HepG2 (cell line): ENCODE results near the gene ICAM5. TPM values are rescaled to one million over a fixed set of nuclear protein-coding genes. Genes with fewer than 3 reads are reported as not detected.

Source experiments
- CHCHD3 ChIP-seq: sonication (generic); formaldehyde crosslinking; IDR thresholded peaks from 2 replicates; pipeline ENCODE4 v1.8.0; 2022; ENCODE audit warnings: mild to moderate bottlenecking, missing genetic modification reagents, moderate library complexity
- FOXP1 ChIP-seq, 2 experiments: fragments of 450-650 bp in 1 of 2; IDR thresholded peaks; 2 replicates each; pipeline ENCODE4 v1.6.1; 2017 to 2018; ENCODE audit warnings: antibody characterized with exemption in 1 of 2
- KDM1A ChIP-seq: IDR thresholded peaks from 2 replicates; pipeline ENCODE4 v1.6.1; 2016; ENCODE audit warnings: missing compliant biosample characterization
- KLF13 ChIP-seq: sonication (generic); formaldehyde crosslinking; IDR thresholded peaks from 2 replicates; pipeline ENCODE4 v1.4.0; 2020; ENCODE audit warnings: mild to moderate bottlenecking, missing genetic modification reagents
- RBFOX2 ChIP-seq: fragments of 200-400 bp; formaldehyde crosslinking; IDR thresholded peaks from 2 replicates; pipeline ENCODE4 v1.6.1; 2017; ENCODE audit warnings: low read depth, mild to moderate bottlenecking, low read length
- RBM22 ChIP-seq: fragments of 200-400 bp; formaldehyde crosslinking; optimal IDR thresholded peaks from 2 replicates; pipeline ENCODE3; 2017; ENCODE audit warnings: mild to moderate bottlenecking, low read length, moderate library complexity
- ZFP36L1 ChIP-seq: sonication (generic); formaldehyde crosslinking; IDR thresholded peaks from 2 replicates; pipeline ENCODE4 v1.8.0; 2022; ENCODE audit warnings: mild to moderate bottlenecking, missing genetic modification reagents, moderate library complexity
- ZNF335 ChIP-seq: sonication (generic); formaldehyde crosslinking; IDR thresholded peaks from 2 replicates; pipeline ENCODE4 v1.4.0; 2020; ENCODE audit warnings: missing genetic modification reagents
- ZNF546 ChIP-seq: sonication (generic); formaldehyde crosslinking; conservative IDR thresholded peaks from 2 replicates; pipeline ENCODE4 v1.8.1; 2023; ENCODE audit warnings: mild to moderate bottlenecking, missing genetic modification reagents
- ZNF598 ChIP-seq: sonication (generic); formaldehyde crosslinking; IDR thresholded peaks from 2 replicates; pipeline ENCODE4 v1.5.1; 2020; ENCODE audit warnings: mild to moderate bottlenecking, missing genetic modification reagents, borderline replicate concordance
- ZNF883 ChIP-seq: sonication (generic); formaldehyde crosslinking; IDR thresholded peaks from 2 replicates; pipeline ENCODE4 v1.5.1; 2020; ENCODE audit warnings: mild to moderate bottlenecking, missing genetic modification reagents; ENCODE audit errors: not compliant biosample characterization
- polyA plus RNA-seq, 8 experiments: library from polyadenylated mRNA; depleted of rRNA in 3 of 8; stranded (reverse) in 7 of 8; unstranded in 1 of 8; fragments of >200 nt; fragmentation: Illumina TruSeq in 4 of 8; extraction: Trizol in 4 of 8; gene quantifications; 2 replicates each; pipeline versions ENCODE4 v1.2.1 to v1.2.3, GENCODE V29; 2011 to 2016; ENCODE audit warnings: low read depth in 4 of 8, missing spikeins in 1 of 8, mixed read lengths in 1 of 8; ENCODE audit not compliant: insufficient read depth in 1 of 8
- total RNA-seq, 5 experiments: library from RNA; depleted of rRNA; stranded (reverse); fragments of >200 nt; fragmentation: Illumina TruSeq; extraction: Trizol; gene quantifications; 2 replicates each; pipeline ENCODE4 v1.2.3, GENCODE V29; 2016; ENCODE audit warnings: low read depth in 1 of 5
- TF ChIP-seq, protein P1 (sequence below): sonication (generic); formaldehyde crosslinking; IDR thresholded peaks from 2 replicates; pipeline ENCODE4 v1.8.1; 2023; ENCODE audit warnings: mild to moderate bottlenecking, moderate library complexity, missing genetic modification reagents
- TF ChIP-seq, protein P2 (sequence below): fragments of 450-650 bp; IDR thresholded peaks from 2 replicates; pipeline ENCODE4 v1.6.1; 2017; ENCODE audit warnings: mild to moderate bottlenecking
- TF ChIP-seq, protein P3 (sequence below): sonication (generic); formaldehyde crosslinking; IDR thresholded peaks from 2 replicates; pipeline ENCODE4 v1.9.0; 2021; ENCODE audit warnings: missing genetic modification reagents, borderline replicate concordance
- TF ChIP-seq, protein P4 (sequence below): sonication (generic); formaldehyde crosslinking; IDR thresholded peaks from 2 replicates; pipeline ENCODE4 v1.4.0; 2020; ENCODE audit warnings: missing genetic modification reagents, borderline replicate concordance
- TF ChIP-seq, protein P5 (sequence below): sonication (generic); formaldehyde crosslinking; IDR thresholded peaks from 2 replicates; pipeline ENCODE4 v1.5.0; 2020; ENCODE audit warnings: mild to moderate bottlenecking, missing genetic modification reagents

The ICAM5 gene
- total and polyA plus RNA-seq, 2 of the 13 experiments (the other 11 are each of a cell fraction or from before 2014, with no cell fraction given), result 0.46 to 1.6 TPM

DNA sequence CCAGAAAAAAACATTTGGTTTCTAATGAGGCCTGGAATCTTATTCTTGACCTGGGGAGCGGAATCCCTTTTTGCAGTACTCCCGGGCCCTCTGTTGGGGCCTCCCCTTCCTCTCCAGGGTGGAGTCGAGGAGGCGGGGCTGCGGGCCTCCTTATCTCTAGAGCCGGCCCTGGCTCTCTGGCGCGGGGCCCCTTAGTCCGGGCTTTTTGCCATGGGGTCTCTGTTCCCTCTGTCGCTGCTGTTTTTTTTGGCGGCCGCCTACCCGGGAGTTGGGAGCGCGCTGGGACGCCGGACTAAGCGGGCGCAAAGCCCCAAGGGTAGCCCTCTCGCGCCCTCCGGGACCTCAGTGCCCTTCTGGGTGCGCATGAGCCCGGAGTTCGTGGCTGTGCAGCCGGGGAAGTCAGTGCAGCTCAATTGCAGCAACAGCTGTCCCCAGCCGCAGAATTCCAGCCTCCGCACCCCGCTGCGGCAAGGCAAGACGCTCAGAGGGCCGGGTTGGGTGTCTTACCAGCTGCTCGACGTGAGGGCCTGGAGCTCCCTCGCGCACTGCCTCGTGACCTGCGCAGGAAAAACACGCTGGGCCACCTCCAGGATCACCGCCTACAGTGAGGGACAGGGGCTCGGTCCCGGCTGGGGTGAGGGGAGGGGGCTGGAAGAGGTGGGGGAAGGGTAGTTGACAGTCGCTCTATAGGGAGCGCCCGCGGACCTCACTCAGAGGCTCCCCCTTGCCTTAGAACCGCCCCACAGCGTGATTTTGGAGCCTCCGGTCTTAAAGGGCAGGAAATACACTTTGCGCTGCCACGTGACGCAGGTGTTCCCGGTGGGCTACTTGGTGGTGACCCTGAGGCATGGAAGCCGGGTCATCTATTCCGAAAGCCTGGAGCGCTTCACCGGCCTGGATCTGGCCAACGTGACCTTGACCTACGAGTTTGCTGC, 2.7 kb upstream of the ICAM5 start, which contains the start of gene ICAM4 (continued):
- no peak; the same call in 1 of the 2 replicates for TF ChIP-seq ZNF335 (CRISPR knock-in tag)
- no peak for TF ChIP-seq FOXP1 (IDR thresholded peaks at IDR 0.05)
- no peak for TF ChIP-seq FOXP1 (CRISPR knock-in tag; IDR thresholded peaks at IDR 0.05)
- TF ChIP-seq, protein P1, sequence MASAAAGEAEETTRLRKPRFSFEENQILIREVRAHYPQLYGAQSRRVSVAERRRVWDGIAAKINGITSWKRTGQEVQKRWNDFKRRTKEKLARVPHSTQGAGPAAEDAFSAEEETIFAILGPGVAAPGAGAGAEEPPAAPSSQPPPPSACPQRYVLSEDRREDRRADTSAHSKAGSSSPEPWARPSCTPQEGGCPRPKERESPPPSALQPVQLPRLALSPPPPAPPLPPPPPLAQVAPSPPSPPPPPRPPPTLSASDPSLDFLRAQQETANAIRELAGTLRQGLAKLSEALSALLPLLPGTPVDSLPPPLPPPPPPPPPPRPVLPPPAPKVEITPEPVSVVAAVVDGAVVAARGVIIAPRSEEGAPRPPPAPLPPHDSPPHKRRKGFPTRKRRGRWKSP (CRISPR knock-in tag), result peak; percentile 45; the same call in 1 of the 2 replicates
- TF ChIP-seq ZFP36L1 (CRISPR knock-in tag), result peak; percentile 21; the same call in 1 of the 2 replicates
- TF ChIP-seq, protein P2, sequence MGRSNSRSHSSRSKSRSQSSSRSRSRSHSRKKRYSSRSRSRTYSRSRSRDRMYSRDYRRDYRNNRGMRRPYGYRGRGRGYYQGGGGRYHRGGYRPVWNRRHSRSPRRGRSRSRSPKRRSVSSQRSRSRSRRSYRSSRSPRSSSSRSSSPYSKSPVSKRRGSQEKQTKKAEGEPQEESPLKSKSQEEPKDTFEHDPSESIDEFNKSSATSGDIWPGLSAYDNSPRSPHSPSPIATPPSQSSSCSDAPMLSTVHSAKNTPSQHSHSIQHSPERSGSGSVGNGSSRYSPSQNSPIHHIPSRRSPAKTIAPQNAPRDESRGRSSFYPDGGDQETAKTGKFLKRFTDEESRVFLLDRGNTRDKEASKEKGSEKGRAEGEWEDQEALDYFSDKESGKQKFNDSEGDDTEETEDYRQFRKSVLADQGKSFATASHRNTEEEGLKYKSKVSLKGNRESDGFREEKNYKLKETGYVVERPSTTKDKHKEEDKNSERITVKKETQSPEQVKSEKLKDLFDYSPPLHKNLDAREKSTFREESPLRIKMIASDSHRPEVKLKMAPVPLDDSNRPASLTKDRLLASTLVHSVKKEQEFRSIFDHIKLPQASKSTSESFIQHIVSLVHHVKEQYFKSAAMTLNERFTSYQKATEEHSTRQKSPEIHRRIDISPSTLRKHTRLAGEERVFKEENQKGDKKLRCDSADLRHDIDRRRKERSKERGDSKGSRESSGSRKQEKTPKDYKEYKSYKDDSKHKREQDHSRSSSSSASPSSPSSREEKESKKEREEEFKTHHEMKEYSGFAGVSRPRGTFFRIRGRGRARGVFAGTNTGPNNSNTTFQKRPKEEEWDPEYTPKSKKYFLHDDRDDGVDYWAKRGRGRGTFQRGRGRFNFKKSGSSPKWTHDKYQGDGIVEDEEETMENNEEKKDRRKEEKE, result no peak
- no peak for TF ChIP-seq ZNF546 (CRISPR knock-in tag)
- no peak for TF ChIP-seq CHCHD3
- no peak for TF ChIP-seq ZNF883 (CRISPR knock-in tag)
- TF ChIP-seq RBFOX2, result peak; percentile 73
- TF ChIP-seq KLF13 (CRISPR knock-in tag), result no peak
- TF ChIP-seq ZNF598 (CRISPR knock-in tag), result 0 out of 2 replicates have a peak, but pooled peaks have one; percentile 47
- TF ChIP-seq, protein P3, sequence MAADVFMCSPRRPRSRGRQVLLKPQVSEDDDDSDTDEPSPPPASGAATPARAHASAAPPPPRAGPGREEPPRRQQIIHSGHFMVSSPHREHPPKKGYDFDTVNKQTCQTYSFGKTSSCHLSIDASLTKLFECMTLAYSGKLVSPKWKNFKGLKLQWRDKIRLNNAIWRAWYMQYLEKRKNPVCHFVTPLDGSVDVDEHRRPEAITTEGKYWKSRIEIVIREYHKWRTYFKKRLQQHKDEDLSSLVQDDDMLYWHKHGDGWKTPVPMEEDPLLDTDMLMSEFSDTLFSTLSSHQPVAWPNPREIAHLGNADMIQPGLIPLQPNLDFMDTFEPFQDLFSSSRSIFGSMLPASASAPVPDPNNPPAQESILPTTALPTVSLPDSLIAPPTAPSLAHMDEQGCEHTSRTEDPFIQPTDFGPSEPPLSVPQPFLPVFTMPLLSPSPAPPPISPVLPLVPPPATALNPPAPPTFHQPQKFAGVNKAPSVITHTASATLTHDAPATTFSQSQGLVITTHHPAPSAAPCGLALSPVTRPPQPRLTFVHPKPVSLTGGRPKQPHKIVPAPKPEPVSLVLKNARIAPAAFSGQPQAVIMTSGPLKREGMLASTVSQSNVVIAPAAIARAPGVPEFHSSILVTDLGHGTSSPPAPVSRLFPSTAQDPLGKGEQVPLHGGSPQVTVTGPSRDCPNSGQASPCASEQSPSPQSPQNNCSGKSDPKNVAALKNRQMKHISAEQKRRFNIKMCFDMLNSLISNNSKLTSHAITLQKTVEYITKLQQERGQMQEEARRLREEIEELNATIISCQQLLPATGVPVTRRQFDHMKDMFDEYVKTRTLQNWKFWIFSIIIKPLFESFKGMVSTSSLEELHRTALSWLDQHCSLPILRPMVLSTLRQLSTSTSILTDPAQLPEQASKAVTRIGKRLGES (CRISPR knock-in tag), result no peak
- TF ChIP-seq RBM22, result peak; percentile 94
- TF ChIP-seq, protein P4, sequence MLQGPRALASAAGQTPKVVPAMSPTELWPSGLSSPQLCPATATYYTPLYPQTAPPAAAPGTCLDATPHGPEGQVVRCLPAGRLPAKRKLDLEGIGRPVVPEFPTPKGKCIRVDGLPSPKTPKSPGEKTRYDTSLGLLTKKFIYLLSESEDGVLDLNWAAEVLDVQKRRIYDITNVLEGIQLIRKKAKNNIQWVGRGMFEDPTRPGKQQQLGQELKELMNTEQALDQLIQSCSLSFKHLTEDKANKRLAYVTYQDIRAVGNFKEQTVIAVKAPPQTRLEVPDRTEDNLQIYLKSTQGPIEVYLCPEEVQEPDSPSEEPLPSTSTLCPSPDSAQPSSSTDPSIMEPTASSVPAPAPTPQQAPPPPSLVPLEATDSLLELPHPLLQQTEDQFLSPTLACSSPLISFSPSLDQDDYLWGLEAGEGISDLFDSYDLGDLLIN (CRISPR knock-in tag), result no peak
- TF ChIP-seq KDM1A (CRISPR knock-in tag), result no peak
- TF ChIP-seq, protein P5, sequence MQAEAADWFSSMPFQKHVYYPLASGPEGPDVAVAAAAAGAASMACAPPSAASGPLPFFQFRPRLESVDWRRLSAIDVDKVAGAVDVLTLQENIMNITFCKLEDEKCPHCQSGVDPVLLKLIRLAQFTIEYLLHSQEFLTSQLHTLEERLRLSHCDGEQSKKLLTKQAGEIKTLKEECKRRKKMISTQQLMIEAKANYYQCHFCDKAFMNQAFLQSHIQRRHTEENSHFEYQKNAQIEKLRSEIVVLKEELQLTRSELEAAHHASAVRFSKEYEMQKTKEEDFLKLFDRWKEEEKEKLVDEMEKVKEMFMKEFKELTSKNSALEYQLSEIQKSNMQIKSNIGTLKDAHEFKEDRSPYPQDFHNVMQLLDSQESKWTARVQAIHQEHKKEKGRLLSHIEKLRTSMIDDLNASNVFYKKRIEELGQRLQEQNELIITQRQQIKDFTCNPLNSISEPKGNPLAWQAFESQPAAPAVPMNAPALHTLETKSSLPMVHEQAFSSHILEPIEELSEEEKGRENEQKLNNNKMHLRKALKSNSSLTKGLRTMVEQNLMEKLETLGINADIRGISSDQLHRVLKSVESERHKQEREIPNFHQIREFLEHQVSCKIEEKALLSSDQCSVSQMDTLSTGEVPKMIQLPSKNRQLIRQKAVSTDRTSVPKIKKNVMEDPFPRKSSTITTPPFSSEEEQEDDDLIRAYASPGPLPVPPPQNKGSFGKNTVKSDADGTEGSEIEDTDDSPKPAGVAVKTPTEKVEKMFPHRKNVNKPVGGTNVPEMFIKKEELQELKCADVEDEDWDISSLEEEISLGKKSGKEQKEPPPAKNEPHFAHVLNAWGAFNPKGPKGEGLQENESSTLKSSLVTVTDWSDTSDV, result no peak
